ENCODE data around the gene CIRBP. TPM values are rescaled to one million over a fixed set of nuclear protein-coding genes. Genes with fewer than 3 reads are reported as not detected.

Gene CIRBP
- total and polyA plus RNA-seq, 9 of the 15 experiments (the other 6 are each of a cell fraction or from before 2014, with no cell fraction given): 20.5 to 327 (median 176) TPM

DNA sequence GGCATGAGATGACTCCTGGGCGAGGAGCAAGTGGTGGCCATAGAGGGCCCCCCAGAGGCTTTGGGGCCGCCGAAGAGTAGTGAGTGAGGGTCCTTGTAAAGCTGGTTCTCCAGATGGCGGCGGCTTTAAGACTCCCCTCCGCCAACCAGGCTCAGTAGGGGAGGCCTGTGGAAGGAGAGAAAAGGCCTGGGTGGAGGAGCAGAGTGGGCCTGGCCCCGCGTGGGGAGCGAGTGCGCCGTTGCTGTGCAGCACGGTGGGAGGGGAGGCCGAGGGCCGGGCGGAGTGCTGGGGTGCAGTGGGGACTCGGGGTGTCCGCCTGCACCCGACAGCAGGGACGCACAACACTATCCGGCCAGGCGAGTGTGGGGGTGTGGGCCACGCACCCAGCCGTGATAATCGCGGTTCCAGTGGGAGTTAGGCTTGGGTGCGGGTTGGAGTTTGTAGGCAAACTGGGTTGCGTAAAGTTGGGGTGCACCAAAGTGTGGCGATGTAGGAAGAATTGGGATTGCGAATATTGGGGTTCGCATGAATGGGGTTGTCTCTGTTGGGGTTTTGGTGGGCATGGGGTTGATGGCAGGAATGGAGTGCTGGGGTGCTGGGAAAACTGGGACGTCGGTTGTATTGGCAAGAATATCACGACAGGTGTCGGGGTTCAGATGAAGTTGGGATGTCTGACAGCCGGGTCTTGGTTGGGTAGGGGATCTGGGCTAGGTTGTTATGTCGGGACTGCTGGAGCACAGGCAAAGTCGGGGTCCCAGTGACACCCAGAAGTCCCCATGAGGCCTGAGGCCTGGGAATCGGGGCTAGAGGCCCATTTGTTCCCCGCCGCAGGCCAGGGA is 687 bp upstream of the CIRBP start (continued):
- TF ChIP-seq, protein P1, sequence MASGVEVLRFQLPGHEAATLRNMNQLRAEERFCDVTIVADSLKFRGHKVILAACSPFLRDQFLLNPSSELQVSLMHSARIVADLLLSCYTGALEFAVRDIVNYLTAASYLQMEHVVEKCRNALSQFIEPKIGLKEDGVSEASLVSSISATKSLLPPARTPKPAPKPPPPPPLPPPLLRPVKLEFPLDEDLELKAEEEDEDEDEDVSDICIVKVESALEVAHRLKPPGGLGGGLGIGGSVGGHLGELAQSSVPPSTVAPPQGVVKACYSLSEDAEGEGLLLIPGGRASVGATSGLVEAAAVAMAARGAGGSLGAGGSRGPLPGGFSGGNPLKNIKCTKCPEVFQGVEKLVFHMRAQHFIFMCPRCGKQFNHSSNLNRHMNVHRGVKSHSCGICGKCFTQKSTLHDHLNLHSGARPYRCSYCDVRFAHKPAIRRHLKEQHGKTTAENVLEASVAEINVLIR (CRISPR knock-in tag; IDR thresholded peaks at IDR 0.05): no peak
- TF ChIP-seq PCBP2 (IDR thresholded peaks at IDR 0.05; ENCODE audit: low read depth, low read length, poor library complexity, severe bottlenecking) (no peak), MCM5 (IDR thresholded peaks at IDR 0.05; ENCODE audit: low read depth) (no peak), MAFF (IDR thresholded peaks at IDR 0.05; ENCODE audit: low read length) (no peak), ILK (tag; IDR thresholded peaks at IDR 0.05; ENCODE audit: borderline replicate concordance, low read depth) (no peak), ZSCAN32 (CRISPR knock-in tag; IDR thresholded peaks at IDR 0.05) (no peak), ZNF583 (CRISPR knock-in tag; IDR thresholded peaks at IDR 0.05) (no peak), ZFP36 (IDR thresholded peaks at IDR 0.05; ENCODE audit: low read depth, low read length, partially characterized antibody) (no peak), BRD9 (IDR thresholded peaks at IDR 0.05; ENCODE audit: low read depth, partially characterized antibody) (peak; percentile 40), FOXM1 (IDR thresholded peaks at IDR 0.05; ENCODE audit: low read depth) (no peak), FOXM1 (CRISPR knock-in tag; IDR thresholded peaks at IDR 0.05; ENCODE audit: low read depth) (no peak), TCFL5 (CRISPR knock-in tag; conservative IDR thresholded peaks at IDR 0.05) (no peak), ZNF12 (CRISPR knock-in tag; IDR thresholded peaks at IDR 0.05) (no peak)
- TF ChIP-seq, protein P2, sequence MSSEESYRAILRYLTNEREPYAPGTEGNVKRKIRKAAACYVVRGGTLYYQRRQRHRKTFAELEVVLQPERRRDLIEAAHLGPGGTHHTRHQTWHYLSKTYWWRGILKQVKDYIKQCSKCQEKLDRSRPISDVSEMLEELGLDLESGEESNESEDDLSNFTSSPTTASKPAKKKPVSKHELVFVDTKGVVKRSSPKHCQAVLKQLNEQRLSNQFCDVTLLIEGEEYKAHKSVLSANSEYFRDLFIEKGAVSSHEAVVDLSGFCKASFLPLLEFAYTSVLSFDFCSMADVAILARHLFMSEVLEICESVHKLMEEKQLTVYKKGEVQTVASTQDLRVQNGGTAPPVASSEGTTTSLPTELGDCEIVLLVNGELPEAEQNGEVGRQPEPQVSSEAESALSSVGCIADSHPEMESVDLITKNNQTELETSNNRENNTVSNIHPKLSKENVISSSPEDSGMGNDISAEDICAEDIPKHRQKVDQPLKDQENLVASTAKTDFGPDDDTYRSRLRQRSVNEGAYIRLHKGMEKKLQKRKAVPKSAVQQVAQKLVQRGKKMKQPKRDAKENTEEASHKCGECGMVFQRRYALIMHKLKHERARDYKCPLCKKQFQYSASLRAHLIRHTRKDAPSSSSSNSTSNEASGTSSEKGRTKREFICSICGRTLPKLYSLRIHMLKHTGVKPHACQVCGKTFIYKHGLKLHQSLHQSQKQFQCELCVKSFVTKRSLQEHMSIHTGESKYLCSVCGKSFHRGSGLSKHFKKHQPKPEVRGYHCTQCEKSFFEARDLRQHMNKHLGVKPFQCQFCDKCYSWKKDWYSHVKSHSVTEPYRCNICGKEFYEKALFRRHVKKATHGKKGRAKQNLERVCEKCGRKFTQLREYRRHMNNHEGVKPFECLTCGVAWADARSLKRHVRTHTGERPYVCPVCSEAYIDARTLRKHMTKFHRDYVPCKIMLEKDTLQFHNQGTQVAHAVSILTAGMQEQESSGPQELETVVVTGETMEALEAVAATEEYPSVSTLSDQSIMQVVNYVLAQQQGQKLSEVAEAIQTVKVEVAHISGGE (CRISPR knock-in tag; IDR thresholded peaks at IDR 0.05): no peak
- TF ChIP-seq, protein P3, sequence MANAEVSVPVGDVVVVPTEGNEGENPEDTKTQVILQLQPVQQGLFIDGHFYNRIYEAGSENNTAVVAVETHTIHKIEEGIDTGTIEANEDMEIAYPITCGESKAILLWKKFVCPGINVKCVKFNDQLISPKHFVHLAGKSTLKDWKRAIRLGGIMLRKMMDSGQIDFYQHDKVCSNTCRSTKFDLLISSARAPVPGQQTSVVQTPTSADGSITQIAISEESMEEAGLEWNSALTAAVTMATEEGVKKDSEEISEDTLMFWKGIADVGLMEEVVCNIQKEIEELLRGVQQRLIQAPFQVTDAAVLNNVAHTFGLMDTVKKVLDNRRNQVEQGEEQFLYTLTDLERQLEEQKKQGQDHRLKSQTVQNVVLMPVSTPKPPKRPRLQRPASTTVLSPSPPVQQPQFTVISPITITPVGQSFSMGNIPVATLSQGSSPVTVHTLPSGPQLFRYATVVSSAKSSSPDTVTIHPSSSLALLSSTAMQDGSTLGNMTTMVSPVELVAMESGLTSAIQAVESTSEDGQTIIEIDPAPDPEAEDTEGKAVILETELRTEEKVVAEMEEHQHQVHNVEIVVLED (CRISPR knock-in tag; IDR thresholded peaks at IDR 0.05): no peak
- TF ChIP-seq, protein P4, sequence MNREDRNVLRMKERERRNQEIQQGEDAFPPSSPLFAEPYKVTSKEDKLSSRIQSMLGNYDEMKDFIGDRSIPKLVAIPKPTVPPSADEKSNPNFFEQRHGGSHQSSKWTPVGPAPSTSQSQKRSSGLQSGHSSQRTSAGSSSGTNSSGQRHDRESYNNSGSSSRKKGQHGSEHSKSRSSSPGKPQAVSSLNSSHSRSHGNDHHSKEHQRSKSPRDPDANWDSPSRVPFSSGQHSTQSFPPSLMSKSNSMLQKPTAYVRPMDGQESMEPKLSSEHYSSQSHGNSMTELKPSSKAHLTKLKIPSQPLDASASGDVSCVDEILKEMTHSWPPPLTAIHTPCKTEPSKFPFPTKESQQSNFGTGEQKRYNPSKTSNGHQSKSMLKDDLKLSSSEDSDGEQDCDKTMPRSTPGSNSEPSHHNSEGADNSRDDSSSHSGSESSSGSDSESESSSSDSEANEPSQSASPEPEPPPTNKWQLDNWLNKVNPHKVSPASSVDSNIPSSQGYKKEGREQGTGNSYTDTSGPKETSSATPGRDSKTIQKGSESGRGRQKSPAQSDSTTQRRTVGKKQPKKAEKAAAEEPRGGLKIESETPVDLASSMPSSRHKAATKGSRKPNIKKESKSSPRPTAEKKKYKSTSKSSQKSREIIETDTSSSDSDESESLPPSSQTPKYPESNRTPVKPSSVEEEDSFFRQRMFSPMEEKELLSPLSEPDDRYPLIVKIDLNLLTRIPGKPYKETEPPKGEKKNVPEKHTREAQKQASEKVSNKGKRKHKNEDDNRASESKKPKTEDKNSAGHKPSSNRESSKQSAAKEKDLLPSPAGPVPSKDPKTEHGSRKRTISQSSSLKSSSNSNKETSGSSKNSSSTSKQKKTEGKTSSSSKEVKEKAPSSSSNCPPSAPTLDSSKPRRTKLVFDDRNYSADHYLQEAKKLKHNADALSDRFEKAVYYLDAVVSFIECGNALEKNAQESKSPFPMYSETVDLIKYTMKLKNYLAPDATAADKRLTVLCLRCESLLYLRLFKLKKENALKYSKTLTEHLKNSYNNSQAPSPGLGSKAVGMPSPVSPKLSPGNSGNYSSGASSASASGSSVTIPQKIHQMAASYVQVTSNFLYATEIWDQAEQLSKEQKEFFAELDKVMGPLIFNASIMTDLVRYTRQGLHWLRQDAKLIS (CRISPR knock-in tag; IDR thresholded peaks at IDR 0.05): 0 out of 2 replicates have a peak, but pooled peaks have one; percentile 7

Measured in K562 (cell line).